ENCODE results near the gene GLI1.

- TF ChIP-seq CTCF (IDR thresholded peaks at IDR 0.05) (no peak), POLR2AphosphoS5 (IDR thresholded peaks at IDR 0.05) (peak; percentile 76 to 93 (median 88)), EP300 (IDR thresholded peaks at IDR 0.05) (peak in 1 of 4 donors; percentile 83)
These were observed 28.2 kb downstream of the GLI1 start, which contains the start of gene MARS1 for GRCh38 chr12:57487597-57488401.
